Lung (tissue), 12 donors: Measurements from ENCODE around the gene TICRR. TPM values are rescaled to one million over a fixed set of nuclear protein-coding genes. Genes with fewer than 3 reads are reported as not detected.

Source experiments
- ATAC-seq: fragments of 200-7000 bp; cut with Tn5 transposase; one replicate; pipeline ENCODE4 v1.9.1; 2020; ENCODE audit warnings: moderate number of reproducible peaks; ENCODE audit not compliant: insufficient read depth, low FRiP score
- DNase-seq, 3 donors: peaks; one replicate each; pipeline ENCODE4 v3.0.0-alpha.2; 2013 to 2017
- H3K27ac ChIP-seq, 2 donors: one replicate each; pipeline ENCODE4 v1.5.1; 2013; ENCODE audit warnings: mild to moderate bottlenecking in 2 of 2, moderate library complexity in 2 of 2, control low read depth in 1 of 2, inconsistent platforms in 1 of 2, low read depth in 1 of 2, low read length in 1 of 2
- H3K27me3 ChIP-seq, 3 donors: one replicate each; pipeline ENCODE4 v1.5.1; 2013; ENCODE audit warnings: low read length in 2 of 3; ENCODE audit not compliant: control insufficient read depth in 3 of 3, insufficient read depth in 3 of 3
- H3K36me3 ChIP-seq, 4 donors: one replicate each; pipeline ENCODE4 v1.5.1; 2013; ENCODE audit warnings: low read length in 4 of 4, mild to moderate bottlenecking in 1 of 4, moderate library complexity in 1 of 4; ENCODE audit not compliant: control insufficient read depth in 4 of 4, insufficient read depth in 4 of 4
- H3K4me1 ChIP-seq, 5 donors: one replicate each; pipeline ENCODE4 v1.5.1; 2013; ENCODE audit warnings: low read length in 5 of 5, mild to moderate bottlenecking in 2 of 5, moderate library complexity in 1 of 5; ENCODE audit not compliant: control insufficient read depth in 5 of 5, insufficient read depth in 5 of 5
- H3K4me3 ChIP-seq: one replicate; pipeline ENCODE4 v1.5.1; 2013; ENCODE audit warnings: mild to moderate bottlenecking, control low read depth, moderate library complexity
- H3K9ac ChIP-seq, 2 donors: one replicate each; pipeline ENCODE4 v1.5.1; 2013; ENCODE audit warnings: low read length in 2 of 2, control low read depth in 1 of 2; ENCODE audit not compliant: insufficient read depth in 1 of 2
- H3K9me3 ChIP-seq, 4 donors: one replicate each; pipeline ENCODE4 v1.5.1; 2013; ENCODE audit warnings: low read length in 3 of 4, mild to moderate bottlenecking in 1 of 4, moderate library complexity in 1 of 4; ENCODE audit not compliant: control insufficient read depth in 4 of 4, insufficient read depth in 3 of 4
- CTCF ChIP-seq: IDR thresholded peaks from 2 replicates; pipeline ENCODE4 v1.5.1; 2012; ENCODE audit warnings: mild to moderate bottlenecking; ENCODE audit errors: control extremely low read depth, extremely low read depth
- WGBS, 2 donors: extraction: QIAGEN DNeasy Blood & Tissue Kit; methylation state at CpG; one replicate each; pipeline ENCODE4 v1.1.7; 2013; 5-methylcytosine and 5-hydroxymethylcytosine counted together
- polyA plus RNA-seq, 2 donors: library from polyadenylated mRNA; stranded (reverse); fragments of 200-250 nt; gene quantifications; one replicate each; pipeline ENCODE4 v1.2.1, GENCODE V29; 2013
- total RNA-seq, 2 donors: library from RNA; depleted of rRNA in 1 of 2; stranded (reverse); fragments of >200 nt in 1 of 2; gene quantifications; one replicate each; pipeline ENCODE4 v1.2.1, GENCODE V29; 2014 to 2021
- donor health status: control.
- donor health status: control.
- donor health status: Bipolar disorder and iron deficiency.
- donor health status: healthy.
- donor health status: DM: yes; HTN: yes; CAD: no.

The TICRR gene
- total and polyA plus RNA-seq, 4 donors, result 0.31 to 1.7 (median 0.43) TPM

GRCh38 chr15:89632563-89633430 is 57.5 kb downstream of the TICRR start:
- Histone ChIP-seq H3K4me3 (no peak overlapping the region), H3K9ac (no peak overlapping the region), H3K9me3 (no peaks in the 10 kb centered on the region), H3K4me1 (no peaks in the 10 kb centered on the region), H3K36me3 (peaks cover 0 to 44% (median 12%) of the 10 kb centered on the region in 4 donors), H3K27ac (no peak overlapping the region), H3K27me3 (no peaks in the 10 kb centered on the region)
- TF ChIP-seq CTCF, result no peak
- WGBS, 2 donors, result 97 to 98% methylated on average over 18 of the region's 18 CpGs
- ATAC-seq (no peak), DNase-seq (no peak)

- 95 to 96% methylated on average over 23 of the region's 23 CpGs for WGBS, 2 donors
- DNase-seq, result no peak
- no peak overlapping the region for H3K27ac ChIP-seq
These were observed 58.3 kb downstream of the TICRR start for GRCh38 chr15:89633585-89633984.

GRCh38 chr15:89640245-89640644 is 65.0 kb downstream of the TICRR start:
- no peaks in the 10 kb centered on the region for H3K9me3 ChIP-seq
- peaks cover 0 to 10% (median 5%) of the 10 kb centered on the region in 4 donors for H3K36me3 ChIP-seq
- ATAC-seq (no peak), DNase-seq (no peak)
- no peaks in the 10 kb centered on the region for H3K27me3 ChIP-seq
- TF ChIP-seq CTCF, result no peak
- H3K9ac ChIP-seq, result no peak overlapping the region
- H3K4me1 ChIP-seq, result no peaks in the 10 kb centered on the region
- 96% methylated on average over 5 of the region's 5 CpGs for WGBS, 2 donors
- no peak overlapping the region for H3K4me3 ChIP-seq
- no peak overlapping the region for H3K27ac ChIP-seq

More at GRCh38 chr15:89633585-89633984, 58.3 kb downstream of the TICRR start:
- no peak for ATAC-seq
- Histone ChIP-seq H3K36me3 (peaks cover 0 to 44% (median 9%) of the 10 kb centered on the region in 4 donors), H3K9ac (no peak overlapping the region), H3K4me3 (no peak overlapping the region), H3K9me3 (no peaks in the 10 kb centered on the region), H3K27me3 (no peaks in the 10 kb centered on the region), H3K4me1 (no peaks in the 10 kb centered on the region)
- no peak for TF ChIP-seq CTCF
